ACHN (cell line): ENCODE results near the gene WRAP53.
A peak's percentile ranks its signal among the peaks of the same experiment; 100 is the strongest.

Source experiments
- DNase-seq: peaks from one replicate; pipeline ENCODE4 v3.0.0-alpha.2; 2015
- in situ Hi-C: cut with HindIII; loops from 2 replicates; pipeline ENCODE4 v1.10.0; 2017; ENCODE audit warnings: low sequenced_read_pairs, low pct_ligation_motif_present, low pct_unique_long_range_greater_than_20kb

Gene WRAP53

GRCh38 chr17:7705269-7706255 is 17.3 kb downstream of the WRAP53 start:
- in situ Hi-C loops, result no loop called here
- no peak for DNase-seq

GRCh38 chr17:7706631-7707354 is 18.5 kb downstream of the WRAP53 start:
- no peak for DNase-seq
- in situ Hi-C loops, result no loop called here

GRCh38 chr17:7707446-7707845 is 19.2 kb downstream of the WRAP53 start:
- in situ Hi-C loops, result no loop called here
- no peak for DNase-seq

DNA sequence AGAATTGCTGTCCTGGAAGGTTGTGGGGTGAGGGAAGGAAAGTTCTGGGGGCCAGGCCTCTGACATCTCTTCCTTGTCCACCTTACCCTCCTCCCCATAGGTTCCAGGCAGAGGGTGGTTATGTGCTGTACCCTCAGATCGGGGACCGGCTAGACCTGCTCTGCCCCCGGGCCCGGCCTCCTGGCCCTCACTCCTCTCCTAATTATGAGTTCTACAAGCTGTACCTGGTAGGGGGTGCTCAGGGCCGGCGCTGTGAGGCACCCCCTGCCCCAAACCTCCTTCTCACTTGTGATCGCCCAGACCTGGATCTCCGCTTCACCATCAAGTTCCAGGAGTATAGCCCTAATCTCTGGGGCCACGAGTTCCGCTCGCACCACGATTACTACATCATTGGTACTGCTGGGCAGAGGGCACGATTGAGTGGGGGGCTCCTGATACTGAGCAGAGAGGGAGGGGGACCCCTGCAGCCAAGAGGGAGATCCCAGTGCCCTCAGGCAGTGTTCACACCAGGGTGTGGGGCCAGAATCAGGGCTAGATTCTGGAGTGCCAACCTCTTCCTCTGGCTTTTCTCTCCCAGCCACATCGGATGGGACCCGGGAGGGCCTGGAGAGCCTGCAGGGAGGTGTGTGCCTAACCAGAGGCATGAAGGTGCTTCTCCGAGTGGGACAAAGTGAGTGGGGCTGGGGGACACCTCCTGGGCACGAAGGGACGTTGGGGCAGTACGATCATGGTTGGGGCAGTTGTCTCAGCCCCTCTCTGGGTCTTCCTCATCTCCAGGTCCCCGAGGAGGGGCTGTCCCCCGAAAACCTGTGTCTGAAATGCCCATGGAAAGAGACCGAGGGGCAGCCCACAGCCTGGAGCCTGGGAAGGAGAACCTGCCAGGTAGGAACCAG is 19.8 kb downstream of the WRAP53 start:
- DNase-seq, result no peak
- in situ Hi-C loops, result no loop called here

DNA sequence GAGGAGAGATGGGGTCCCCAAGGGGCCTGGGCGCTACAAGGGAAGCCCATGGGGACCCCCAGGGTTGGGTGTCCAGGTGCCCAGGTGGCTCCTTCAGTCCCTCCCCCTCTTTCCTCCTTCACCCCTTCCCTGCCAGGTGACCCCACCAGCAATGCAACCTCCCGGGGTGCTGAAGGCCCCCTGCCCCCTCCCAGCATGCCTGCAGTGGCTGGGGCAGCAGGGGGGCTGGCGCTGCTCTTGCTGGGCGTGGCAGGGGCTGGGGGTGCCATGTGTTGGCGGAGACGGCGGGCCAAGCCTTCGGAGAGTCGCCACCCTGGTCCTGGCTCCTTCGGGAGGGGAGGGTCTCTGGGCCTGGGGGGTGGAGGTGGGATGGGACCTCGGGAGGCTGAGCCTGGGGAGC is 20.8 kb downstream of the WRAP53 start:
- in situ Hi-C loops, result no loop called here
- no peak for DNase-seq

GRCh38 chr17:7710301-7710700 is 22.0 kb downstream of the WRAP53 start:
- DNase-seq, result no peak
- in situ Hi-C loops, result no loop called here

DNA sequence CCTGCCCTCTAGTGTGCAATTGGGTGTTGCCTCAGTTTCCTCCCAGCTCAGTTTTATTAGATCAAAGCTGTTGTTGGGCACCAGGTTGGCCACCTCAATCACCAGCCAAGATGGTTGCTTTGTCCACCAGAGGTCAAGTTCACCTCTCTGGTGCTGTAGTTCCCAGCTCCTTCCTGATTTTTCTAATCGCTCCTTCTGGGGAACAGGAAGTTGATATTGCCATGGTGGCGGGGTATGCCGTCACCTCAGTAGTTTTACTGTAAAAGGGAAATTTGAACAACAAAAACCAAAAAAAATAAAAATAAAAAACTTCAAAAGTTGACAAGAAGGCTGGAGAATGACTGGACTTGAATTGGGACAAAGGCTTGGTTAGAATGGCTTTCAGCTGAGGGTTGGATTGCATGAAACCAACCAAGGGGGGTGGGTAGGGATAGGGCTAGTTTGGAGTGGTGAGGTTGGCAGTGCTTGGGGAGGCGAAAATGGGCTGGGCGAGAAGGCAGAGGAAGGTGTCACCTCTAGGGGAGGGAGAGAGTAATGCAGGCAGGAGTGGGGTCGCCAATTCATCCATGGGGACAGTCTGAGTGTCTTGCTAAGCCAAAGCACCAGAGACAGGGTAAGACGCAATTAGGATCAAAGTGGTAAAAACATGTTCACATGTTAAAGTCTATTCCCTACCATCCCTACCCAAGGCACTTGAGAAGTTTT is 22.9 kb downstream of the WRAP53 start:
- in situ Hi-C loops, result no loop called here
- DNase-seq, result no peak

DNA sequence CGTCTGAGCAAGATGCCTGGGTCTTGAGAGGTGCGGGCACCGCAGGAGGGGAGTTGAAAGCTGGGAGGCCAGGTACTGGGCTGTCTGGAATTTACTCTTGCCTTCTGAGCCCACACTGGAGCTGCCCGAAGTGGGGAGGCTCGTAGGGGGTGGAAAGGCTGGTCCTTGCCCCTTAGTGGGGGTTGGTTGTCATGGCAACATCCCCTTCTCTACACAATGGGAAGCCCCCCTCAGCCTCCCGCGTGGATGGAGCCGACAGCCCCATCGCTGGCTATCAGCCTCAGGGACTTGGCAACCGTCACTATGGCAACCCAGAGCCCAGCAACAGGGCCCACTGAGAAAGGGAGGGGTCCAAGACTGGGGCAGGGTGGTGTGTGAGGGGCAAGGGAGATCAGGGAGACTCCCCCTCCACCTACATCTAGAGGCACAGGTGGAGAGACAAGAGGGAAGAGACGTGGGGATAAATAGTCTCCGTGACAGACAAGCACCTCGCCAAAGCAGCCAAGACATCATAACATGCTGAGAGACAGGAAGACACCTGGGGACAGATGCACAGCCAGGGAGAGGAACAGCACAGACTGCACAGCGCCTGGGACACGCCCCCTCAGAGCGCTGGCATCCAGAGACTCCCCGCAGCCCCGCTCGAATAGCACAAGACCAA is 24.0 kb downstream of the WRAP53 start:
- in situ Hi-C loops, result no loop called here
- no peak for DNase-seq

- DNase-seq, result no peak
- in situ Hi-C loops, result no loop called here
These were observed 25.5 kb downstream of the WRAP53 start for GRCh38 chr17:7713782-7714181.

DNA sequence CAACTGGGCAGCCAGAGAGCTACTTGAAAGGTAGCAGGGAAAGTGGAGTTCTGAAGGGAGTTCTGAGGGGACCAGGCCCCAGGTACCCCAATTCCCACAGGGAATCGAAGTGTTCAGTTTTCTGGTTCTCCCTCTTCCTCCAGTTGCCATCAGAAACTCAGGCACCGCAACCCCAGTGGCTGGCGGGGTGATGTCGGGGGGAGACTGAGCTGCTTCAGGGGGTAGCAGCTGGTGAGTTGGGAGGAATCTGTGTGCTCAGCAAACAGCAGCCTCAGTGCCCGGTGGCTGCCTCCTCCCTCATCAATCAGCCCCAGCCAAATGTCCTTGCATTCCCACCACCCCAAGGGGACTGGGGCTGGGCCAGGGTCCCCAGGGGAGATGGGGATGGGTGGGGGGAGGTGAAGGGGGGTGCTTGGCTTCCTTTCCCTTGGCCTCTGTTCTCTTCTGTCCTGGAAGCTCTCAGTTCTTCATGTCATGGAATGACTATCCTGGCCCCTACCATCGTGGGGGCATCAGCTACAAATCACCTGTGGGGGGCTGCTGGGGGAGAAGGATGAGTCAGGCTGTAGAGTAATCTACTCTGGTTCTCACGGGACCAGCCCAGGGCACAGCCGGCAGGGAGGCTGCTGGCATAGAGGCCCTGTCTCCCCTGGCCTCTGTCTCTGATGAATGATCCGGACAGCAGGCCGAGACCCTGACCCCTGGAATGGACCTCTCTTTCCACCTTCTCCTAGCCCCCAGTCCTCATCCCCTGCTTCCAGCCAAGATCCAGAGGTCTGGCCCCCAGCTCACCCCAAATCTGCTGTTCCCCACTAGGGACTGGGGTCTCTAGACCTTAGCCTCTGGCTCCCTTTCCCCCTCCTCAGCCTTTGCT is 26.7 kb downstream of the WRAP53 start:
- in situ Hi-C loops, result no loop called here

GRCh38 chr17:7715936-7716886 is 27.9 kb downstream of the WRAP53 start:
- DNase-seq, result no peak
- in situ Hi-C loops, result no loop called here

More for the DNA sequence above, 26.7 kb downstream of the WRAP53 start:
- DNase-seq, result no peak

- DNase-seq, result peak; percentile 94
- in situ Hi-C loops, result no loop called here
These were observed 28.9 kb downstream of the WRAP53 start, which contains the start of gene DNAH2 for GRCh38 chr17:7716901-7717755. Gene DNAH2, plus strand, starts transcription at chr17:7717744. Its CDS starts 1,991 bp downstream, at chr17:7719735.

DNA sequence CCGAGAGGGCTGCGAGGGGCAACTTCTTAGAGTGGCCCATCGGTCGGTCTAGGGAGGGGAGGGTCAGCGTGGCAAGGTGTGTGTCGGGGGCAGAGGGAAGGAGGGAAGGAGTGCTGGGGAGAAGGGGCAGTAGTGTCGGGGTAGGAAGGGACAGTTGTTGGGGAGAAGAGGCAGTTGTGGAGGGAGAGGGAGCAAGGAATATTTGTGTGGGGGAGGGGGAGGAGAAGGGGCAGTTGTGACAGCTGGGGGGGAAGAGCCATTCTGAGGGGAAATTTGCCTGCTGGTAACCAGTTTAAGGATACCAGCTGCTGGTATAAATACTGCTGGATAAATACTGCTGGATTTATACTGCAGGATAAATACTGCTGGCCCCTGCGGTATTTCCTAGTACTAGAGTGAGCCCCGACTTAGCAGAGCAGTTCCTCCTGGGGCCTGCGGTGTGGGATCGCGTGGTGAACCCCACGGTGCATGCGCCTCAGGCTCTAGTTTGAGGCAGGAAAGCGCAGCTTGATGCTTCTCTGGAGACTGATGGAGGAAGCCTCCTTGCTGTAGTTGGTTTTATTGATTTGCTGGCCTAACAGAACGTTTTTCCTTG is 29.6 kb downstream of the WRAP53 start:
- no peak for DNase-seq
- in situ Hi-C loops, result no loop called here

- no peak for DNase-seq
- in situ Hi-C loops, result no loop called here
These were observed 31.4 kb downstream of the WRAP53 start for GRCh38 chr17:7719661-7720060.

- in situ Hi-C loops, result no loop called here
- no peak for DNase-seq
These were observed 31.8 kb downstream of the WRAP53 start for GRCh38 chr17:7720125-7720524.
